ENCODE data around the gene NDST1. TPM values are rescaled to one million over a fixed set of nuclear protein-coding genes. Genes with fewer than 3 reads are reported as not detected.
"Not testable (repeated sequence)": the region's sequence is repeated elsewhere in the genome, so short reads cannot be mapped to it uniquely, and the experiment has no call there.

The NDST1 gene
- polyA plus RNA-seq, 3 donors: 51.9 to 65.6 (median 55.3) TPM

DNA sequence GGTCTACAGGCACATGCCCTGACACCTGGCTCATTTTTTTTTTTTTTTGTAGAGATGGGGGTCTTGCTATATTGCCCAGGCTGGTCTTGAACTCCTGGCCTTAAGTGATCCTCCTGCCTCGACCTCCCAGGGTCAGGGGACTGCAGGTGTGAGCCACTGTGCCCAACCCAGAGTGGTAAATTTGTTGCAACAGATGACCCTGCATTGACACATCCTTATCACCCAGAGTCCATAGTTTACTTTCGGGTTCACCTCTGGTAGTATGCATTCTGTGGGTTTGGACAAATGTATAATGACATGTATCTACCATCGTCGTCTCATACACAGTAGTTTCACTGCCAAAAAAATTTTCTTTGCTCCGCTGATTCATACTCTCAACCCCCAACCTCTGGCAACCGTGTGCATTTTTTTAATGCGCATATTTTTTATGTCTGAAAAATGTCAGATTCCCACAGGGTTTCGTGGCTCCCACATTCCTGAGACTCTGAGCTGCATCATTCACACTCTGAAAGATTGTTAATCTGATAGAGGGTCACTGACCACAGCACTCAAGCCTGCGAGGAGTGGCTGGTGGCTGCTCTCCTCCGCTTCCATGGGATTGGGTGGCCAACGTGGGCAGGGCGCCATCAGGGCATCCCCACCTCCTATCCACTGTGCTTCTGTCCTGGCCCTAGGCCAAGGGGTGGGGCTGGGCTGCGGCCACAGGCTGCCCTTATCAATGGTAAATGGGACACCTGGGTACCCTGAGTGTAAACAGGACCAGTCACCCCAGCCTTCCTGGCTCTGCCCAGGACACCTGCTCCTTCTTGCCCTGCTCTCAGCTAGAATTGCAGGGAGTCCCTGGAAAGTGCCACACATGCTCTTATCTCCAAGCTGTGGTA, 9.6 kb downstream of the NDST1 start:
- DNase-seq (ENCODE audit: extremely low read depth in 1 of 11, low read depth in 9 of 11, low spot score in 4 of 11): no peak

DNA sequence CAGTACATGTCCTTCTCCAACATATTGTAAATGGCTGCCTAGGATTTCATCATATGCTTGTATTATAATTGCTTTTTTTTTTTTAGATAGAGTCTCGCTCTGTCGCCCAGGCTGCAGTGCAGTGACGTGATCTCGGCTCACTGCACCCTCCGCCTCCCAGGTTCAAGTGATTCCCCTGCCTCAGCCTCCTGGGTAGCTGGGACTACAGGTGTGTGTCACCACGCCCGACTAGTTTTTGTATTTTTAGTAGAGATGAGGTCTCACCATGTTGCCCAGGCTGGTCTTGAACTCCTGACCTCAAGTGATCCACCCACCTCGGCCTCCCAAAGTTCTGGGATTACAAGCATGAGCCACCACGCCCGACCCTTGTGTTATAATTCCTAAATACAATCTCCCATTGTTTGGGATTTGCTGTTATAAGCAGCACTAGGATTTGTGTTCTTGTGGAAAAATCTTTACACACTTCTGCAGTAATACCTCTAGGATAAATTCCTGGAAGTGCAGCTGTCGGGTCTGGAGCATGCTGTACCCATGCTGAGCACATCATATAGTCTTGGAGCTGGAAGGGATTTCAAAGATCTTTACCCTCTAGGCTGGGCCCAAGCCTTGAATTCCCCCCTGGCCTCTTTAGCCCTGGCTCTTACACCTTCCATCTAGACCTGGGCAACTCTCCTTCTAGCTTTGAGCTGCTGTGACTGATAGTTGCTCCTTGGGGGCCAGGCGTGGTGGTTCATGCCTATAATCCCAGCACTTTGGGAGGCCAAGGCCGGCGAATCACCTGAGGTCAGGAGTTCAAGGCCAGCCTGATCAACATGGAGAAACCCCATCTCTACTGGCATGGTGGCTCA, 11.0 kb downstream of the NDST1 start:
- not testable (repeated sequence) for DNase-seq (ENCODE audit: extremely low read depth in 1 of 11, low read depth in 9 of 11, low spot score in 4 of 11)

DNA sequence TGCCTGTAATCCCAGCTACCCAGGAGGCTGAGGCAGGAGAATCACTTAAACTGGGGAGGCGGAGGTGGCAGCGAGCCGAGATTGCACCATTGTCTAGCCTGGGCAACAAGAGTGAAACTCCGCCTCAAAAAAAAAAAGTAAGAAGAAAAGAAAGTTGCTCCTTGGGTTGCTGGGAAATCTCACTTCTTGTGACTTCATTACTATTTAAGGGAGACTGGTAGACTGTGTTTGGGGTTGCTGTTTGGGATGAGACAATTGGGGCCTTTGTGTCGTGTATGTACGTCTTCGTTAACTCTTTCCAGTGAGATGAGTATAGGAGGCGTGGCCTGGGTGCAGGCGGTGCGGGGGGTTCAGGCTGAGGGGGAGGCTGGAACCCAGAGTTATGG, 11.6 kb downstream of the NDST1 start:
- no peak for DNase-seq (ENCODE audit: extremely low read depth in 1 of 11, low read depth in 9 of 11, low spot score in 4 of 11)

DNA sequence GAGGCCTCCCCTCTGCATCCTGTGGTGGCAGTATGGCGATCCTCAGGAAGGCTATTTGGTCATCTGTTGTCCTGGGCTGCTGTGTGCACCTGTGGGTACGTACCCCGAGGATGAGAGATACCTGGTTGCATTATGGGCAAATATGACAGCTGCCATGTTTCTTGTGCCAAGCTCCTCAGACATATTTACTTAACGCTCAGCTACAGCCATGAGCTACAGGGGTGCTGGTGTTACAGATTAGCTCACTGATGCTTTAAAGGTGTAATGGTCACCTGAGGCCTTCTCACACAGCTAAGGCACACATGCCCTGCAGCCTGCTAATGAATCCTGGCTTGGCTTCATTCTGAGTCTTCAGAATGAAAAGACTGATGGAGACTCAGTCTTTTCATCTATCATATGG, 12.0 kb downstream of the NDST1 start:
- no peak for DNase-seq (ENCODE audit: extremely low read depth in 1 of 11, low read depth in 9 of 11, low spot score in 4 of 11)

DNA sequence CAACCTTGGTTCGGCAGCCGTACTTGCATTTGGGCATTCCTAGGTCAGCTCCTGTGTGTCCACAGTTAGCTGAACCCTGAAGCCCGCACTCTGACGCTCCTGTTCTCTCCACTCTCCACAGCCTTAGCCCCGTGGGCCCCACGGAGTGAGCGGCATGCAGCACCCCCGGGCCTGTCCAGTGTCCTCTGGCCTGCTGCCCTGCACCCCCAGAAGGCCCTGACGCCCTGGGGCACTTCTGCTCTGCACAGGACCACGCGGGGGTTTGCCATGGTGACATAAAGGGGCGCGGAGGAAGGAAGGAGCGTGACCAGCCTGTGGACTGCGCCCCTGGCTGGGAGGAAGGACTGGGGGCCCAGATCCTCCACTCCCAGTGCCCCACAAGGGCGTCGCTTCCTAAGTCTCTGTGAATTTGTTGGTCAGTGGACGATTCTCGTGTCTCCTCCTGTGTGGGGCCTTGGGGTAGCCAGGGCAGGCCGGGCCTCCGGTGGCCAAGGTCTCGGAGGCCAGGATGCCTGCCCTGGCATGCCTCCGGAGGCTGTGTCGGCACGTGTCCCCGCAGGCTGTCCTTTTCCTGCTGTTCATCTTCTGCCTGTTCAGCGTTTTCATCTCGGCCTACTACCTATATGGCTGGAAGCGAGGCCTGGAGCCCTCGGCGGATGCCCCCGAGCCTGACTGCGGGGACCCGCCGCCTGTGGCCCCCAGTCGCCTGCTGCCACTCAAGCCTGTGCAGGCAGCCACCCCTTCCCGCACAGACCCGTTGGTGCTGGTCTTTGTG, 13.0 kb downstream of the NDST1 start:
- no peak for DNase-seq (ENCODE audit: extremely low read depth in 1 of 11, low read depth in 9 of 11, low spot score in 4 of 11)

DNA sequence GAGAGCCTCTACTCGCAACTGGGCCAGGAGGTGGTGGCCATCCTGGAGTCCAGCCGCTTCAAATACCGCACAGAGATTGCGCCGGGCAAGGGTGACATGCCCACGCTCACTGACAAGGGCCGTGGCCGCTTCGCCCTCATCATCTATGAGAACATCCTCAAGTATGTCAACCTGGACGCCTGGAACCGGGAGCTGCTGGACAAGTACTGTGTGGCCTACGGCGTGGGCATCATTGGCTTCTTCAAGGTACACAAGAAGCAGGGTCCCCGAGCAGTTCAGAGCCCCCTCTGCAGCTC, 13.5 kb downstream of the NDST1 start:
- no peak for DNase-seq (ENCODE audit: extremely low read depth in 1 of 11, low read depth in 9 of 11, low spot score in 4 of 11)

DNA sequence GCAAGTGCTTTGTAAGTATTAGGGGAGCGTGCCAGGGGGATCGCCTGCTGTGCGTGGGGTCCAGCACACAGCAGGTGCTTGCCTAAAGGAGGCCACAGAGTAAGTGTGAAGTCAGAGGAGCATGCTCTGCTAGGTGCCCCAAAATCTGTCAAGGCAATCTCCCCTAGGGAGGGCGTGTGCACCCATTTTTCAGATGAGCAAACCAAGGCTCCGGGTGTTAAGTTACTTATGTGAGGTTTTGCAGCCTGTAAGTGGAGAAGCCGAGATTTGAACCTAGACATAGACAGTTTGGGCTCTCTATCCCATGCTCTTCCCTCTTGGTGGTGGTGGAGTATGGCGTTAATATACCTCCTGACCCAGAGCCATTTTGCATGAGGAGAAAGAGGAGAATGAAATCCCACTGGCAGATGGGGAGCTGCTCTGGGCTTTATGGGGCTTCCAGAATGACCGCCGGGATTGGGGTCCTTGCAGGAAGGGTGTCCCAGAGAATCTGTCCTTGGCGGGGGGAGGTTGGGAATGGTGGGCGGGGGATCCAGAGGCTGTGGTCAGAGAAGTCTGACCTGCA, 14.1 kb downstream of the NDST1 start:
- DNase-seq (ENCODE audit: extremely low read depth in 1 of 11, low read depth in 9 of 11, low spot score in 4 of 11): no peak

DNA sequence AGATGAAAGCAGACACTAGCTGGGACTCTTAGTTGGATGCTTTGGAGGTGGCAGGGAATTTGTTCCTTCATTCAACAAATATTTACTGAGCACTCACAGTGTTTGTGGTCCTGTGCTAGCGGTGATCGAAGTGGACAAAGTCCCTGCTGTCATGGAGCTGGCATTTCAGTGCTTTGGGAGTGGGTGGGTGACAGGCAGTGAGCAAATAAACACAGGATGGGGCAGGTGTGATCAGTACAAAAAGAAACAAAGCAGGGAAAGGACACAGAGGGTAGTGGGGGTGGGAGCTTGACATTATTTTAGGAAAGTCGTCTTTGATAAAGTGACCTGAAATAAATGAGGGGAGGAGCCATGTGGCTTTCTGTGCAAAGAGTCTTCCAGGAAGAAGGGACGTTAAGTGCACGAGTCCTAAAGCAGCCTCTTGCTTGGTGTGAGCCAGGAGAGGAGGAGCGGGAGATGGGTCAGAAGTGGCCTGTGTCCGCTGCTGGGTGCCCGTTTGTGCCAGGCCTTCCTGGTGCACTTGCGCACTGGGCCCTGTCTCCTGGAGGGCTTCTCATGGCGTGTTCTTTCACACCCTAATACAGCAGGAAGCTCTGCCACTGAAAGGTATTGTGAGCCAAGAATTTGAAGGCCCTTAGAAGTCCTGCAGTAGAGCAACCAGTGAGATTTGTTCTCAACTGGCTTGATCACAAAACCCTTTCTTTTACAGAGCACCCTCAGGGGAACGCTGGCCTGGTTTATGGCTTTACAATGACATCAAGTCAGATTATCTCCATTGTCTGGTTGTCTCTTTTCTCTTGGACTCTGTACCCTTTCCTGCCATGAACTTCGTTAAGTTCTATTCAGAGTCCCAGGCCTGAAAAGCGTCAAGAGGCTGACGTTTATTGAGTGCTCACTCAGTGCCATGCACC, 14.8 kb downstream of the NDST1 start:
- DNase-seq (ENCODE audit: extremely low read depth in 1 of 11, low read depth in 9 of 11, low spot score in 4 of 11): no peak

DNA sequence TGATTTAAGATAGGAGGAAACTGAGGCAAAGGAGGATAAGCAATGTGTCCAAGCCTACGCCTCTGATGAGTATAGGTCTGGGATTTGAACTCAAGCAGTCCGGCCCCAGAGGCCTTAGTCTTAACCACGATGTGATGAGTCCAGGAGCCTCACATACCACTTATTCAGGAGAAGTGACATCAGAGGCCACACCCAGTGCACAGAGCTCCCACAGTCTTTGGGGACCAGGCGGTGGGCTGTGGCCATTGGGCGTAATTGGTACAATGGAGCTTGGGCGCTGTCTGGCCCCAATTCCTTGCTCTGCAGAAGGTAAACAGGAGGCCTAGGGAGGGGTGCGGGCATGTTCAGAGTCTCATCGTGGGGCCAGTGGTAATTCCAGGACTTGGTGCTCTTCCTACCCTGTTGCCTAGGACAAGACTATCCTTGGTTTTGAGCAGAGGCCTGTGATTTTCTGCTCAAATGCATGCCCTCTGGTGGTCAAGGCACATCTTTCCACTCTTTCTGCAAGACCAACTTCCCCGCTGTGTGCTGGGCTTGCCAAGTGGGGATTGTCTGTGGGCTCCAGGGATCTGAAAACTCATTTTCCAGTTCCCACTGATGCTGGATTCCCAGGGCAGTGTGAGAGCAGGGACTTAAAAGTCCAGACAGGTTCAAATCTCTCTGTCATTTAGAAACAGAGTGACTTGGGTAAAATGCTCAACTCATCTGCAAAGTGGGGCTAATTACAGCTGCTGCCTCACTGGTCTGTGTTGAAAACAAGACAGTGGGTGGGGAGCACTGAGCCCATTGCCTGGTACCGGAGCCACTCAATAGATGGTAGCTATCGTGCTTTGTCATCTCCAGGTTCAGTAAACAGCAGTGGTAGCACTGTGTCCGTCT, 15.8 kb downstream of the NDST1 start:
- DNase-seq (ENCODE audit: extremely low read depth in 1 of 11, low read depth in 9 of 11, low spot score in 4 of 11): peak in 3 of 11 donors; percentile 31 to 42 (median 40)

DNA sequence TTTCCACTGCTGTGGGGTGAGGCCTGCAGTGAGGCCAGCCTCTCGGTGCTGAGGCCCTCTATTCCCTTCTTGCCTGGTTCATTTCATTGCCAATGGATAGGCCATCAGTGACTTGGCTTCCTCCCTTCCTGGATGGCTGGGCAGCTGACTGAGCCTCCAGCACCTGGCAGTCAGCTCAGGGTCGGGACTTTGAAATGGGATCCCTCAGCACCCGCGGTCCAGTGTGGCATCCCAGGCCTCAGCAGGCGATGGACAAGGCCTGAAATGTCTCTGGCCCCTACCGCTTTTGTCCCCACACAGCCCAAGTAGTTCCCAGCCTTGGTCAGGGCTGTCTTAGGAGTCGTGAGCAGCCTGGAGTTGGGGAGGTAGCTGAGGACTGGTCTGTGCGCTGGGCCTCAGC, 17.2 kb downstream of the NDST1 start:
- DNase-seq (ENCODE audit: extremely low read depth in 1 of 11, low read depth in 9 of 11, low spot score in 4 of 11): no peak

DNA sequence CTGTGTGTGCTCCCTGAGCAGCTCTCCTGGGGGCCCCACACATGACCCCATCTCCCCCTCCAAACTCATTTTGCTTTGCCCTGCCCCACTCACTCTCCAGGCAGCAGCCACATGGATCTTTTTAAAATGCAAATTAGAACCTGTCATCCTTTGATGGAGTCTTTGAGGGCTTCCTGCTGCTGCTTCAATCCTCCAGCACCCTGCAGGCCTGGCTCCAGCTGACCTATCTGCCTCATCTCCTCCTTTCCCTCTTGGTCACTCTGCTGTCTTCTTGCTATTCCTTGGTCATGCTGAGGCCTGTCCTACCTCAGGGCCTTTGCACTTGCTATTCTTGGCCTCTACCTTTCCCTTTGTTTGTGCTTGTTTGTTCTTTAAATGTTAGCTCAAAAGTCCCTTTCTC, 17.9 kb downstream of the NDST1 start:
- no peak for DNase-seq (ENCODE audit: extremely low read depth in 1 of 11, low read depth in 9 of 11, low spot score in 4 of 11)

DNA sequence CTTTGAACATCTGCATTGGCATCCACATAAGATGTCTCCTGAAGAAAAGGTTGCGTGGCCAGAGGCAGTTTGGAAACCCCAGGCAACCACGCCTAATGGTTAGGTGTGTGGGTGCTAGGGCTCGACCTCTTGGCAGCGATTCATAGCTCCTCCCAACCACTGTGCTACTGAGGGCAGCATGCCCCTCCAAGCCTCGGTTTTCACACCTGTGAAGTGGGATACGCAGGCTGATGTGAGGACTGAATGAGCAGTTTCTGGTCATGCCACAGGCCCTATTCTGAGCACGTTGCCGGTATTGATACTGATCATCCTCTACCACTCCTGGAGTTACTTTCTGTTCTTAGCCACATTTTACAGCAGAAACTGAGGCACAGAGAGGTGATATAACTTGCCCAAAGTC, 19.1 kb downstream of the NDST1 start:
- DNase-seq (ENCODE audit: extremely low read depth in 1 of 11, low read depth in 9 of 11, low spot score in 4 of 11): no peak

DNA sequence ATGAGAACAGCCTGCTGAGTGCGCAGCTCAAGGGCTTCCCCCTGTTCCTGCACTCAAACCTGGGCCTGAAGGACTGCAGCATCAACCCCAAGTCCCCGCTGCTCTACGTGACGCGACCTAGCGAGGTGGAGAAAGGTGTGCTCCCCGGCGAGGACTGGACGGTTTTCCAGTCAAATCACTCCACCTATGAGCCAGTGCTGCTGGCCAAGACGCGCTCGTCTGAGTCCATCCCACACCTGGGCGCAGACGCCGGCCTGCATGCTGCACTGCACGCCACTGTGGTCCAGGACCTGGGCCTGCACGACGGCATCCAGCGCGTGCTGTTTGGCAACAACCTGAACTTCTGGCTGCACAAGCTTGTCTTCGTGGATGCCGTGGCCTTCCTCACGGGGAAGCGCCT, 19.9 kb downstream of the NDST1 start:
- DNase-seq (ENCODE audit: extremely low read depth in 1 of 11, low read depth in 9 of 11, low spot score in 4 of 11): no peak

DNA sequence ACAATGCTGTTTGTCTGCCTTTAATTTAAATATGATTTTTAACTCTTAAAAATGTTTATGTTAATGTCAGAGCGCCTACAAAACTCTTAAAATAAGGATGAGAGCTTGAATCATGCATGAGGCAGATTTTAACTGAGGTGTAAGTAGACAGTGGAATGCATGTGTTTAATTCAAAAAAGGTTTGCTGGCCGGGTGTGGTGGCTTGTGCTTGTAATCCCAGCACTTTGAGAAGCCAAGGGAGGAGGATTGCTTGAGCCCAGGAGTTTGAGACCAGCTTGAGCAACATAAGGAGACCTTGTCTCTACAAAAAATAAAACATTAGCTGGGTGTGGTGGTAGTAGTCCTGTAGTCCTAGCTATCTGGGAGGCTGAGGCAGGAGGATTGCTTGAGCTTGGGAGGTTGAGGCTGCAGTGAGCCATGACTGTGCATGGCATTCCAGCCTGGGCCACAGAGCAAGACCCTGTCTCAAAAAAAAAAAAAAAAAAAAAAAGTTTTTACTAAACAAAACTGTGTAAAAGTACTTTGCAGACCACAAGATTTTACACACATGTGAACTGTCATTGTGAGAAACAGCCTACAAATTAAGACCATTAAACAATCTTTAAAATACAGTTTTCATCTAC, 21.1 kb downstream of the NDST1 start:
- no peak for DNase-seq (ENCODE audit: extremely low read depth in 1 of 11, low read depth in 9 of 11, low spot score in 4 of 11)

DNA sequence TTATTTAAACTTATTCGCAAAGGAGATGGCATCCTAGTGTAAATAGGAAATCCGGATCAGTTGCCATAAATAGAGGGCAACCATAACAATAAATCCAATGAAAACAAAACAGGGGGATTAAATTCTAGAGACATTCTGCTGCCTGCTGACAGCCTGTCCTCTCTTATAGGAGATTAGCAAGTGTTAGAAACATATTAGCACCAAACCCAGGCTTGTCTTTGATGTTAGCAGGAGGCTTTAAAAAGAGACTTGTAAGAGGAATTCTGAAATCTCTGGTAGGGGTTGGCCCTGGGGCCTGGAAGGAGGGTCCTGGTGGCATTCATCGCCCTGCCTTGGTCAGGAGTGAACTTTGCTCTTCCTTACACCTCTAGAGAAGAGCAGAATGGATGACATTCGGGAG, 21.6 kb downstream of the NDST1 start:
- no peak for DNase-seq (ENCODE audit: extremely low read depth in 1 of 11, low read depth in 9 of 11, low spot score in 4 of 11)

DNA sequence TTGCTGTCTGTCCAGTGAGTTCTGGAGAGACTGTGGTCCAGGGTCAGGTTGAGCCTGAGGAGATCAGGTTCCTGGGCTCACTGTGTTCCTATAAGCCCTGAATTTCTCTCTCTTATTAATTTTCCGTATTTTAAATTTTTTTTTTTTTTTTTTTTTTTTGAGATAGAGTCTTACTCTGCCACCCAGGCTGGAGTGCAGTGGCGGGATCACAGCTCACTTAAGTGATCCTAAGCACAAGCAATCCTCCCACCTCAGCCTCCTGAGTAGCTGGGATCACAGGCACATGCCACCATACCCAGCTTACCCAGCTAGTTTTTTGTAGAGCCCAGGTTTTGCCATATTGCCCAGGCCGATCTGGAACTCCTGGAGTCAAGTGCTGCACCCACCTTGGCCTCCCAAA, 22.5 kb downstream of the NDST1 start:
- no peak for DNase-seq (ENCODE audit: extremely low read depth in 1 of 11, low read depth in 9 of 11, low spot score in 4 of 11)

DNA sequence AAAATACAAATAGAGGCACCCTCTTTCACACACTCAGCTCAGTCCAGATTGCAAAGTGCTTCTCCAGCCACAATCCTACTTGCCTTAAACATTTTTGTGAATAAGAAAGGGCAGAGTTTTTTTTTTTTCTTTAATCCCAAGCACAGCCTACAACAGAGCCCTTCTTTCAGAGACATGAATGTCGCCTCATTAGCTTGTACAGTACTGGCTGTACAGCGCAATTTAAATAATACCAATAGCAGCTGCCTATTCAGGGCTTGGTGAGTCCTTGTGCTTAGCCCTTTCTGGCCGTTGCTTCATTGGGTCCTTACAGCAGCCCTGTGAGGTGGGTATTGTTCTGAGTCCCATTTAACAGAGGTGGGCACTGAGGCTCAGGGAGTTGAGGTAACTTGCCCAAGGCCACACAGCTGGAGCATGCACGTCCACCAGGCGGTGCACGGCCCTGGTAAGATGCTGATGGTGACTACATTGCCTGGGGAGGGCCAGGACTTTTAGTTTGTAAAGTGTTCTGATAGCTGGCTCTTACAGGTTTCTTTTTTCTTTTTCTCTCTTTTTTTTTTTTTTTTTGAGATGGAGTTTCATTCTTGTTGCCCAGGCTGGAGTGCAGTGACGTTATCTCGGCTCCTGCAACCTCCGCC, 23.1 kb downstream of the NDST1 start:
- no peak for DNase-seq (ENCODE audit: extremely low read depth in 1 of 11, low read depth in 9 of 11, low spot score in 4 of 11)
